ENCODE measurements around the gene CALHM4. TPM values are rescaled to one million over a fixed set of nuclear protein-coding genes. Genes with fewer than 3 reads are reported as not detected.

Gene CALHM4
- not detected in 2 replicates for total RNA-seq

GRCh38 chr6:116553451-116553850 is at the start of gene CALHM4:
Gene CALHM4 (plus strand): TSS chr6:116553751. CDS start chr6:116553794, 43 bp downstream.
- intact Hi-C loops (cut with micrococcal nuclease), result no loop called here

- intact Hi-C loops (cut with micrococcal nuclease), result no loop called here
Observed at GRCh38 chr6:116507324-116507723, 46.2 kb upstream of the CALHM4 start.

GRCh38 chr6:116508527-116508926 is 45.0 kb upstream of the CALHM4 start:
- intact Hi-C loops (cut with micrococcal nuclease), result no loop called here

GRCh38 chr6:116511424-116512110 is 42.0 kb upstream of the CALHM4 start, which contains the start of gene CALHM5:
Gene CALHM5 (plus strand): TSS chr6:116511639. CDS start chr6:116511697, 58 bp downstream.
- intact Hi-C loops (cut with micrococcal nuclease), result no loop called here

GRCh38 chr6:116512111-116512559 is 41.4 kb upstream of the CALHM4 start:
- intact Hi-C loops (cut with micrococcal nuclease), result no loop called here

GRCh38 chr6:116512734-116513133 is 40.8 kb upstream of the CALHM4 start:
- intact Hi-C loops (cut with micrococcal nuclease), result no loop called here

GRCh38 chr6:116513224-116513875 is 40.2 kb upstream of the CALHM4 start:
- intact Hi-C loops (cut with micrococcal nuclease), result no loop called here

- intact Hi-C loops (cut with micrococcal nuclease), result no loop called here
Observed at GRCh38 chr6:116514111-116514510, 39.4 kb upstream of the CALHM4 start.

- intact Hi-C loops (cut with micrococcal nuclease), result no loop called here
Observed at GRCh38 chr6:116515141-116515540, 38.4 kb upstream of the CALHM4 start.

GRCh38 chr6:116518621-116519368 is 34.8 kb upstream of the CALHM4 start:
- intact Hi-C loops (cut with micrococcal nuclease), result no loop called here

- intact Hi-C loops (cut with micrococcal nuclease), result no loop called here
Observed at GRCh38 chr6:116522896-116523295, 30.7 kb upstream of the CALHM4 start.

- intact Hi-C loops (cut with micrococcal nuclease), result no loop called here
Observed at GRCh38 chr6:116524236-116524635, 29.3 kb upstream of the CALHM4 start.

- intact Hi-C loops (cut with micrococcal nuclease), result no loop called here
Observed at GRCh38 chr6:116528133-116528532, 25.4 kb upstream of the CALHM4 start.

GRCh38 chr6:116528780-116529179 is 24.8 kb upstream of the CALHM4 start:
- intact Hi-C loops (cut with micrococcal nuclease), result no loop called here

- intact Hi-C loops (cut with micrococcal nuclease), result no loop called here
Observed at GRCh38 chr6:116529466-116530290, 23.9 kb upstream of the CALHM4 start.

- intact Hi-C loops (cut with micrococcal nuclease), result no loop called here
Observed at GRCh38 chr6:116530436-116530835, 23.1 kb upstream of the CALHM4 start.

- intact Hi-C loops (cut with micrococcal nuclease), result loop anchor here (1.0 to 2.0 kb wide), 8 partner anchors 29 to 315 kb away; partner anchors contain the start of gene DSE
Observed at GRCh38 chr6:116531675-116532570, 21.6 kb upstream of the CALHM4 start.

- intact Hi-C loops (cut with micrococcal nuclease), result loop anchor here (2.0 kb wide), 2 partner anchors 141 to 163 kb away; partner anchors contain the start of gene DSE
Observed at GRCh38 chr6:116533233-116533957, 20.2 kb upstream of the CALHM4 start.

- intact Hi-C loops (cut with micrococcal nuclease), result no loop called here
Observed at GRCh38 chr6:116535109-116535508, 18.4 kb upstream of the CALHM4 start.

Measured in T-helper 1 cell treated with Interleukin-12 subunit alpha and Interleukin-12 subunit beta and Interleukin-4 antibody, amounts not matched to agents 30 ng/mL and 1 ng/mL, for 36 hours (primary cell).